MV-4-11 (cell line): ENCODE measurements around the gene RALGPS1.
A peak's percentile ranks its signal among the peaks of the same experiment; 100 is the strongest.
"Not testable (repeated sequence)": the region's sequence is repeated elsewhere in the genome, so short reads cannot be mapped to it uniquely, and the experiment has no call there.

ENCODE experiments used
- DNase-seq: peaks from one replicate; lab custom pipeline; 2025; lab: John Stamatoyannopoulos, UW

Gene RALGPS1

DNA sequence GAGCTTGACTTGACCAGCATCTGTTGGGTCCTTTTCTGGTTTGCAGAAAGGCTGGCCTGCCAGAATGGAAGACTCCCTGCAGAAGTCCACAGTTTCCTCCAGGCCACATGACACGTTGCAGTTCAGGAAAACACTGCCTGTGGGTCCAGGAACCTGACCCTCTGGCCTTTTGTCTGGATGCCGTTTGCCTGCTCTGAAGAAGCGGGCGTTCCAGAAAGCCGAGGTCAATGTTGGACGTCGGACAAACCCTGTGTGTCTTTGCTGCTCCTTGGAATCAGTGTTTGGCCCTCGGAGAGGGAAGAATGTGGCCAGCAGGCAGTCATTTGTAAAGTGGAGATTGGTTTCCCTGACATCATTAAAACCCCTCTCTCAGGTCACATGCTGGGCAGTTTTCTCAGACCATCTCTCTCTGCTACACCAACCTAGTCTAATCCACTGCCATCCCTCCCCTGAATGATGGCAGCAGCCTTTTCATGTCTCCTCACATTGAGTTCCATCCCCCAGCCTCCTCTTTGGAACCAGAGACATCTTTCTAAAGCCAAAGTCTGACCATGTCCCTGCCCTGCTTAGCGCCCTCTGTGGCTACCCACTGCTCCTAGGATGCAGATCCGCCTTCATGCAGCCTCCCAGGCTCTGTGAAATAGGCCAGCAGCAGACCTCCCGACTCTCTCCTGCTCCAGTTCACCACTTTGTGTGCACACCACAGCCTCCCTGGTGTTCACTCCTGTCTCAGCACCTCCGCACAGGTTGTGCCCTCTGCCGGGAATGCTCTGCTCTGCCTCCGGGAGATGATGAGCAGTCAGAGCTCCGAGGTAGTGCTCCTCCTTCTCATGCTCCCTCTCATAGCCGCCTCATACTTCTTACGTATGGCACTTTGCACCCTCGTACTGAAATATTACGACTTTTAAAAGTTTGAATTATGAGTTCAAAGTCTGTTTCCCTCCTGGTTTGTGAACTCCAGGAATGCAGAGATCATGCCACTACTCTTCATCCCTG, 75.6 kb downstream of the RALGPS1 start:
- DNase-seq = no peak

GRCh38 chr9:126991183-126991582, 76.6 kb downstream of the RALGPS1 start:
- no peak for DNase-seq

DNA sequence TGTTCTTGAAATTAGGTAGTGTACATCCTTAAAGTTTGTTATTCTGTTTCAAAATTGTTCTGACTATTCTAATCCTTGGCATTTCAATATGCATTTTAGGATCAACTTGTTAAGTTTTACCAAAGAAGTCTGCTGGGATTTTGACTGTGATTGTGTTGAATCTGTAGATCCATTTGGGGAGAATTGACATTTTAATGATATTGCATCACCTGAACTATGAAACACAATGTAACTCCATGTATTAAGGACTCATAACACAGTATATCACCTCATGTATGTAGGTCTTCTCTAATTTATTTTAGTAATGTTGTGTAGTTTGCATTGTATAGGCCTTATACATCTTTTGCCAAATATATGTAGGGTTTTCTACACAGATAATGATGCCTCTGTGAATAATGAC, 77.8 kb downstream of the RALGPS1 start:
- DNase-seq = no peak

- no peak for DNase-seq
Observed at GRCh38 chr9:126999315-127000068, 84.9 kb downstream of the RALGPS1 start.

- DNase-seq = peak; percentile 88
Observed at GRCh38 chr9:127004946-127005769, 90.6 kb downstream of the RALGPS1 start.

DNA sequence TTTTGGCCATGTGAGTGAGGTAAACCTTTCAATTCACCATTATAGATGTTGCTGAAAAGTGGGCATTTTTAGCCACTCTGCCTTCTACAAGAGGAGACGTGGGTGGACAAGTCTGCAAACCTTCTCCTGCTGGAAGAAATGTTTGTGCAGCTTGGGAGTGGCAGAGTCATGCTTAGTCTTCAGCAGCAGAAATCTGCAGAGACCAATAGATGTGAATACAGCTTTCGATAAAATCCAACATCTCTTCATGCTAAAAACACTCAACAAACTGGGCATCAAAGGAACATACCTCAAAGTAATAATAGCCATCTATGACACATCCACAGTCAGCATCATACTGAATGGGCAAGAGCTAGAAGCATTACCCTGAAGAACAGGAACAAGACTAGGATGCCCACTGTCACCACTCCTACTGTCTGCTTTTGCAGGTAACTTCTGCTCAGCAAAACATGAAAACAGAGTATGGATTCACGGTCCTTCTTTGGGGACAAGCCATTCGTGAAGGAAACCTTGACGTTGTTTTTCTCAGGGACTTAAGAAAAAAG, 91.3 kb downstream of the RALGPS1 start:
- DNase-seq = no peak

DNA sequence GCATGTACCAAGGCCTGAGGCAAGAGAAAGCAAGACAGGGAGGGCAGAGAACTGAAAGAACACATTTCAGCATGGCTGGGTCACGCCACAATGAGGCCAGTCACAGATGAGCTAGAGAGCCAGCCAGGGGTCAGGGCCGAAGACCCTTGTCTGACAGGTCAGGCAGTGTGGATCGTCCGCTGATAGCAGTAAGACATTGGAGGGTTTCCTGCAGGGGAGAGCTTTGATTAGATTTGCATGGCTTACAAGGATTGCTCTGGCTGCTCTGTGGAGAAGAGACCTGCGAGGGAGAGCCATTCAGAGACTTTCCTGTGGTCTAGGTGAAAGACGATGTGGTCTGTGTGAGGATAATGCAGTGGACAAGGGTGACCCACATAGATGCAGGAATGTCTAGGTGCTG, 93.1 kb downstream of the RALGPS1 start:
- no peak for DNase-seq

- DNase-seq = no peak
Observed at GRCh38 chr9:127008076-127008475, 93.5 kb downstream of the RALGPS1 start.

GRCh38 chr9:127011772-127012171, 97.2 kb downstream of the RALGPS1 start:
- DNase-seq = no peak

- DNase-seq = no peak
Observed at GRCh38 chr9:127012250-127012649, 97.7 kb downstream of the RALGPS1 start.

DNA sequence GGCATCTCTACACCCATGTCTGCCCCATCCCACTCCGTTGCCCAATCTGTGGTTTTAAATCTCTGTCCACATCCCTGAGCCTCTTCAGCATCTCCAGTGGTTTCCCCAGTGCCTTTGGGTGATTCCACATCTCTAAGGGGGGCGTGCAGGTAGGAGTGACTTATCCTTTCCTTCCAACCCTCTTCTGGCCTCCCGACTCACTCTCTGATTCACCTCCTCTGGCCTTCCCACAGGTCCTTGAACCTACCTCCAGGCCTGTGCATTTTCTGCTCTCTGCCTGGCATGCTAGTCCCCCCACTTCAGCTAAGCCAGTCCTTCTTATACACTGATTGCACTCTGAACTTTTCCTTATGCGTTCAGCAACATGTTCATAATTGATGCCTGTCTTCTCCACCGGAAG, 99.0 kb downstream of the RALGPS1 start:
- DNase-seq = no peak

DNA sequence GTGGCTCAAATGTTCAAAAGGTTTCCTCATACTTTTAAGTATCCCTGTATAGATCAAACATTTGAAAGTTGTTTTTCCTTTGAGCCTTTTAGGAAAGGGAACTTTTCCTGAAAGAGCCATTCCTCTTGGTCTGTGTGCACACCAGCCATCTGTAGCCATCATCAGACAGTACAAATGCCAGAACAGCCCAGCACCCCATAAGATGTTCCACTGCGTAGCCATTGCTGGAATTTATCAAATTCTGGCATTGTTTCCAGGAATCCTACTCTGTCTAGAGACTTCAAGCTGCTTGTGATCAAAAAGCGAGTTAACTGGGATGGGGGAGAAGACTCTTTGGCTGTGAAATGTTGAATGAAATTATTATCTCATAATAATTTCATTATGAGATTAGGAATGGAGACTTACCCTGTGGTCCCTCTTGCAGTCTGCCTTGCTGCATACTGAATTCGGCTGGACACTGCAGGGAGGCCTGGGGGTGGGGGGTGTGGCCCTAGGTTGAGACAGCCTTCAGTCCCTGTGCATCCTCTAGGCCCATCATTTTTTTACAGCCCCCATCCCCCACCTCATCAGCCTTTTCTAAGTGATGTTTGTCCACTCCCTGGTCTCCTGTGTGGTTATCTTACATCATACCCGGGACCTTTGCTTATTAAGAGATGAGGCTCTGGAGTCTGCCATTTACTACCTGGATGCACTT, 99.8 kb downstream of the RALGPS1 start:
- no peak for DNase-seq

DNA sequence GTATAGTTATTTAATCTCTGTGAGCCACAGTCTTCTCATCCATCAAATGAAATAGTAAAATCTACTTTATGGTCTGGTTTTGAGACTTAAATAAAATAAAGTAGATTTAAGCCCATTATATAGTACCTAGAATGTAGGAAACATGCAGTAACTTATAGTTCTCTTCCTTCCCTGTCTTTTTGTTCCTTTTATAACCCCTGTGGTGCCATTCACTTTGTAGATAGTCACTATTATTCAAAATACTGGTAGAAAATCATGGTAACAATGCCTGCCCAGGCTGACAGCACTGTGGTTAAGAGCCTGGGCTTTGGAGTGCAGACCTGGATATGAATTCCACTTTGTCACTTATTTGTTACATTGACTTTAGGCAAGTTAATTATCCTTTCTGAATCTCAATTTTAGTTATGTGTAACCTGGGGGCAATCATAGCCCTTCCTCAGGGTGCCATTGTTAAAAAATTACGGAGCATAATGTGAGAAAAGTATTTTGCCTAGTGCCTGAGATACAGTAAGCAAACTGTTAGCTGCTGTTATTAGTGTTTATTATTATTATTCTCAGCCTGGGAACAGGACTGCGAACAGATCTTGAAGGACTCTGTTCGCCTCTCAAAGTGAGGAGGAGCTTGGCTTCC, 100.4 kb downstream of the RALGPS1 start:
- no peak for DNase-seq

DNA sequence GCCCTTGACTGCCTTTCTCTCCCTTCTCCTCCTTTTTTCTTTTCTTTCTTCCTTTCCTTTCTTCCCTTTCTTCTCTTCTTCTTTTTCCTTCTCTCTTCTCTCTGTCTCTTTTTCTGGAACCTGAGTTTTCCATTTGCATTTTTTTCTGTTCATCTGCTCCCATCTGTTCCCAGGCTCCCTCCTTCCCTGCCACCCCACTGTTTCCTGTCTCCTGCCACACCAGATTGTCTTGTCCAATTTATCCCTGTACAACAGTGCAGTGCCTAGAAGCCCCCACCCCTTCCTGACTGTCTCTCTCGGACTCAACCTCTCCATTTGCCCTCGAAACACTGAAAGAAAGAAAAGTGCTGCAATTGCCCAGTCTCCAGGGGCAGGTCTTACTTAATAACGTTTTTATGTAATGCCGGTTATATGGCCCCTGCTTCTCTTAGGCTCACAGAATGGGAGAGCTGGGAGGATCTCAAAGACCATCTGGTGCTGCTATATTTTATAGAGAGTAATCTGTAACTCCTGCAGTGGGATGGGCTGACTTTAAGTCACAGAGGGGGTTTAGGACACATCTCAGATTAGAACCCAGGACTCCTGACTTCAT, 101.4 kb downstream of the RALGPS1 start:
- no peak for DNase-seq

- not testable (repeated sequence) for DNase-seq
Observed at GRCh38 chr9:127017979-127018378, 103.4 kb downstream of the RALGPS1 start.

DNA sequence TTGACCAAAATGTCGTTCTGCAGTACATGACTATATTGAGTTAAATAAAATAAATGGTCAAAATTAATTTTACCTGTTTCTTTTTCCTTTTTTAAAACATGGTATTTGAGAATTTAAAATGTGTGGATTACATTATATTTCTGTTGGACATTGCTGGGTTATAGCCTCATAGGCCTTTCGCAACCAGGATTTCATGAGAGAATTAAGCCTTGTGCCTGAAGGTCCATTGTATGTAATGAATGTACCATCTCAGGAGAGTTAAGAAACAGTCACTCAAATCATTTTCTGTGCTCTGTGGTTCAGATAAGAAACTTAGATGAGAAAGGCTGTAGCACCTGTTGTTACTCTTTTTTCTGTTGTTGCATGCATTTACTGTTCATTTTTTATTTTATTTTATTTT, 104.4 kb downstream of the RALGPS1 start:
- no peak for DNase-seq

- no peak for DNase-seq
Observed at GRCh38 chr9:127020036-127020801, 105.6 kb downstream of the RALGPS1 start.

DNA sequence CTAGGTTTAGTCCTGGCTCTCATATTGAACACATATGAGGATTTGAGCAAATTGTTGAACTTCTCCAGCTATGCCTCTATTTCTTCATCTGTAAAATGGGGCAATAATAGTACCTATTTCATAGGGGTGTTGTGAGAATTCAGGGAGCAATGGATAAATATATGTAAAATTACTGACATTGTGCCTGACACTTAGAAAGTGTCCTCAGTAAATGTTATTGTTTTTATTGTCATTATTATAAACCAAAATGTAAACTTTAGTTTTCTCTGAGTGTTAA, 106.2 kb downstream of the RALGPS1 start:
- no peak for DNase-seq

- DNase-seq = no peak
Observed at GRCh38 chr9:127021664-127022363, 107.2 kb downstream of the RALGPS1 start.
